ENCODE data around the gene NFIX. TPM values are rescaled to one million over a fixed set of nuclear protein-coding genes. Genes with fewer than 3 reads are reported as not detected.

NFIX gene
- total RNA-seq, 4 donors from 2014 or later: 126 to 223 (median 176) TPM

GRCh38 chr19:13087295-13087694 lies 92.0 kb downstream of the NFIX start:
- WGBS: 71% methylated on average over 12 of the region's 12 CpGs
- peaks cover 42% of the 10 kb centered on the region for H3K4me1 ChIP-seq
- H3K4me3 ChIP-seq: no peak overlapping the region
- H3K27me3 ChIP-seq: no peaks in the 10 kb centered on the region
- no peaks in the 10 kb centered on the region for H3K9me3 ChIP-seq
- H3K36me3 ChIP-seq: peaks cover 58% of the 10 kb centered on the region
- no peak for TF ChIP-seq EP300 (IDR thresholded peaks at IDR 0.05)
- TF ChIP-seq POLR2AphosphoS5 (IDR thresholded peaks at IDR 0.05): no peak
- TF ChIP-seq CTCF (IDR thresholded peaks at IDR 0.05): no peak
- no peak for TF ChIP-seq POLR2A (IDR thresholded peaks at IDR 0.05)
- no peak for DNase-seq (ENCODE audit: low spot score in 2 of 2)
- H3K27ac ChIP-seq: peak overlapping the region; percentile 20

GRCh38 chr19:13087795-13088537 lies 92.7 kb downstream of the NFIX start:
- no peak for TF ChIP-seq EP300 (IDR thresholded peaks at IDR 0.05)
- TF ChIP-seq CTCF (IDR thresholded peaks at IDR 0.05): no peak
- TF ChIP-seq POLR2AphosphoS5 (IDR thresholded peaks at IDR 0.05): no peak
- no peak for TF ChIP-seq POLR2A (IDR thresholded peaks at IDR 0.05)
- no peaks in the 10 kb centered on the region for H3K27me3 ChIP-seq
- H3K4me1 ChIP-seq: peaks cover 45% of the 10 kb centered on the region
- no peaks in the 10 kb centered on the region for H3K9me3 ChIP-seq
- DNase-seq (ENCODE audit: low spot score in 2 of 2): no peak
- 88% methylated on average over 37 of the region's 37 CpGs for WGBS
- no peak overlapping the region for H3K4me3 ChIP-seq
- no peak overlapping the region for H3K27ac ChIP-seq
- peaks cover 51% of the 10 kb centered on the region for H3K36me3 ChIP-seq

- WGBS: 88% methylated on average over 1 of the region's 5 CpGs
- TF ChIP-seq POLR2AphosphoS5 (IDR thresholded peaks at IDR 0.05) (no peak), CTCF (IDR thresholded peaks at IDR 0.05) (peak; percentile 7 to 42), EP300 (IDR thresholded peaks at IDR 0.05) (no peak), POLR2A (IDR thresholded peaks at IDR 0.05) (no peak)
- H3K4me1 ChIP-seq: peaks cover 59% of the 10 kb centered on the region
These were observed 94.0 kb downstream of the NFIX start for GRCh38 chr19:13089139-13089856.

GRCh38 chr19:13089857-13090507 lies 94.7 kb downstream of the NFIX start:
- H3K4me3 ChIP-seq: no peak overlapping the region
- H3K9me3 ChIP-seq: no peaks in the 10 kb centered on the region
- 33% methylated on average over 1 of the region's 12 CpGs for WGBS
- DNase-seq (ENCODE audit: low spot score in 2 of 2): no peak
- H3K4me1 ChIP-seq: peaks cover 65% of the 10 kb centered on the region
- H3K27ac ChIP-seq: peak overlapping the region; percentile 51
- peaks cover 41% of the 10 kb centered on the region for H3K36me3 ChIP-seq
- no peaks in the 10 kb centered on the region for H3K27me3 ChIP-seq
- TF ChIP-seq POLR2AphosphoS5 (IDR thresholded peaks at IDR 0.05): no peak
- no peak for TF ChIP-seq POLR2A (IDR thresholded peaks at IDR 0.05)

More at GRCh38 chr19:13089139-13089856, 94.0 kb downstream of the NFIX start:
- Histone ChIP-seq H3K9me3 (no peaks in the 10 kb centered on the region), H3K36me3 (peaks cover 38% of the 10 kb centered on the region), H3K27me3 (no peaks in the 10 kb centered on the region), H3K27ac (peak overlapping the region; percentile 51), H3K4me3 (no peak overlapping the region)
- no peak for DNase-seq (ENCODE audit: low spot score in 2 of 2)

GRCh38 chr19:13090511-13091231 lies 95.4 kb downstream of the NFIX start:
- WGBS: 52% methylated on average over 4 of the region's 10 CpGs
- H3K4me3 ChIP-seq: no peak overlapping the region
- H3K27me3 ChIP-seq: no peaks in the 10 kb centered on the region
- no peak for DNase-seq (ENCODE audit: low spot score in 2 of 2)
- peaks cover 67% of the 10 kb centered on the region for H3K4me1 ChIP-seq
- H3K36me3 ChIP-seq: peaks cover 40% of the 10 kb centered on the region
- no peaks in the 10 kb centered on the region for H3K9me3 ChIP-seq
- TF ChIP-seq POLR2A (IDR thresholded peaks at IDR 0.05) (no peak), CTCF (IDR thresholded peaks at IDR 0.05) (no peak)
- peak overlapping the region; percentile 51 for H3K27ac ChIP-seq
